Anterior cingulate cortex (tissue), 58 donors: ENCODE data around the gene SLC44A3.

Experiments used
- DNase-seq, 58 donors: peaks; one replicate each; lab custom pipeline; 2025; lab: John Stamatoyannopoulos, UW

SLC44A3 gene

DNA sequence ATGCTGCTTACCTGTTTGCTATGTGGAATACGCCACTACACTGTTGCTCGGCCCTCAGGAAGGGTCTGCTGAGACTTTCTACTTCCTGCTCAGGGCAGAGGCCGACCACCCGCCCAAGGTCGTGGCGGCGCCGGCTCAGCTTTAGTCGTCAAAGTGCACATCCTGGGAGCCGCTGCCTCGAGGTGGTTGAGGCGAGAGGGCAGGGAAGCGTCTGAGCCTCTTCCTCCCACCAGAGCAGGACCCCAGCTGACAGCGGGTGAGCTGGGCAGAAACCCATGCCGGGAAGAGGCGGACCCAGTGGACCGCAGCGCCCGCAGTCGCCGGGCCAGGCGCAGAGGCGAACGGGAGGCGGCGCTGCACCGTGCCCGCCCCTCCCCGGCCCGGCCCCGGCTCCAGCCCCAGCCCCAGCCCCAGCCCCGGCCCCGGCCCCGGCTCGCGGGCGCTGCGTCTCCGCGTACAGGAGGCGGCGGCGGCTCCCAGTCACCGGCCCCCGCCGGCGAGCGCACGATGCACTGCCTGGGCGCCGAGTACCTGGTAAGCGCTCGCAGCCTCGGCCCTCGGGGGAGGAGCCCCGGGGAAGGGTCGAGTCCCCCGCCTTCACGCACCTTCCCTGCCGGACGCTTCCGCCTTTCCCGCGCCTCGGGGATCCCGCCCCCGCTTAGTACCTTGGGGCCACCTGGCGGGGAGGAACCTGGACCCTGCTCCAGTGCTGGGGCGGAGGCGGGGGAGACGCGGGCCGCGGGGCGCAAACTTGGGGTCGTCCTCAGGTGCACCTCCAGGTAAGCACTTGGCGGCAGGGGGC lies at the start of gene SLC44A3:
Gene SLC44A3 (plus strand): TSS at position 413 of the 802 bp plus-strand sequence. CDS start 95 bp downstream, at position 508.
- peak in 26 of 58 donors; percentile 6 to 46 (median 22) for DNase-seq

- peak in 2 of 58 donors; percentile 15 to 31 for DNase-seq
Measured at GRCh38 chr1:94772230-94772641, 47.9 kb upstream of the SLC44A3 start.

GRCh38 chr1:94772845-94773244 lies 47.3 kb upstream of the SLC44A3 start:
- no peak for DNase-seq

GRCh38 chr1:94773296-94773809 lies 46.8 kb upstream of the SLC44A3 start:
- no peak for DNase-seq

DNA sequence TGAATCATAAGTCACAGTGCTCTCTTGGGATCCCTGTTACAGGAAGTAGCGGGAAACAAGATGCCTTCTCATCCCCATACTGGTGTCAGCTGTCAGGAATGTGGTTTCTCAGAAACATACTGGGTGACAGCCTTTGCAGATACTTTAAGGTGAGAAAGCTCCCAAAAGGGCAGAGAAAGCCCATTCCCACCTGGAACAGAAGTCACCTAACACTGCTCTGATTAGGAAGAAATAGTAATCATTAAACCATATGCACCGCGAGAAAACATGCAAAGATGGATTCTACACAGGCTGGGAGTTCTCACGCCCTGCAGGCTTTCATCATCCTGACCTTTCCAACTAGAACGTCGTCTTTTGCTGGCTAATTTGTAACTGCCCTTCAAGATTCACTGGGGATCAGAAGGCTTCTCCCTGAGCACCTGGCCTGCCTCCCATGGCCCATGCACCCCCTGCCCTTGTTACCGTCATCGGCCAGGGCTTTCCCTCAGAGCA lies 46.2 kb upstream of the SLC44A3 start:
- DNase-seq = no peak

GRCh38 chr1:94776474-94776873 lies 43.7 kb upstream of the SLC44A3 start:
- no peak for DNase-seq

DNA sequence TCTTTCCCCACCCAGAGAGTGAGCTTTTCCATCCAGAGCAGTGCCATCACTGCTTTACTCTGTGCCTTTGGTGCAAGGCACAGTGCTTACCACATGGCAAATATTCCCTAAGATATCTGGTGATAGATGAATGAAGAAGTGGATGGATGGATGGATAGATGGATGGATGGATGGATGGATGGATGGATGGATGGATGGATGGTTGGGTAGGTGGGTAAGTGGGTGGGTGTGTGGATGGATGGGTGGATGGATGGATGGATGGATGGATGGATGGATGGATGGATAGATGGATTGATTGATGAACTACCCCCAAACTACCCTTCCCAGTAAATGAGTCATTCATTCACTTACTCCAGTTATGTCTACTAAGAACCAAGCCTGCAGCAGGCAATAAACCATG lies 42.9 kb upstream of the SLC44A3 start:
- DNase-seq = no peak

DNA sequence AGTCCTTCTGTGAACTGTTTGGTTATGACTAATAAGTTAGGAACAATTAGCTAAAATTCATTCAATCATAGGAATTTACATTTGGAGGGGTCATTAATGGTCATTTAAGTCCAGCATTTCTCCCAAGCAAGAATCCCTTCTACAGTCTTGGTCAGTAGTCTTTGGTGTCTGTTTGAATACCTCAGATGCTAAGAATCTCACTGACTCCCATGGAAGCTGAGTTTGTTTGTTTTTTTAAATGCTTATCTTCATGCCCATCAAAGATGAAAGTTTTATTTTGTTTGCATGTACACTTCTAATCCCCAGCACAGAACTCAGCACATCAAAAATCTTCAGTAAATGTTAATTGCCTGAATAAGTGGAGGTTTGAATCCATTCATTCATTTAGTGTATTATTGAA lies 41.3 kb upstream of the SLC44A3 start:
- no peak for DNase-seq

DNA sequence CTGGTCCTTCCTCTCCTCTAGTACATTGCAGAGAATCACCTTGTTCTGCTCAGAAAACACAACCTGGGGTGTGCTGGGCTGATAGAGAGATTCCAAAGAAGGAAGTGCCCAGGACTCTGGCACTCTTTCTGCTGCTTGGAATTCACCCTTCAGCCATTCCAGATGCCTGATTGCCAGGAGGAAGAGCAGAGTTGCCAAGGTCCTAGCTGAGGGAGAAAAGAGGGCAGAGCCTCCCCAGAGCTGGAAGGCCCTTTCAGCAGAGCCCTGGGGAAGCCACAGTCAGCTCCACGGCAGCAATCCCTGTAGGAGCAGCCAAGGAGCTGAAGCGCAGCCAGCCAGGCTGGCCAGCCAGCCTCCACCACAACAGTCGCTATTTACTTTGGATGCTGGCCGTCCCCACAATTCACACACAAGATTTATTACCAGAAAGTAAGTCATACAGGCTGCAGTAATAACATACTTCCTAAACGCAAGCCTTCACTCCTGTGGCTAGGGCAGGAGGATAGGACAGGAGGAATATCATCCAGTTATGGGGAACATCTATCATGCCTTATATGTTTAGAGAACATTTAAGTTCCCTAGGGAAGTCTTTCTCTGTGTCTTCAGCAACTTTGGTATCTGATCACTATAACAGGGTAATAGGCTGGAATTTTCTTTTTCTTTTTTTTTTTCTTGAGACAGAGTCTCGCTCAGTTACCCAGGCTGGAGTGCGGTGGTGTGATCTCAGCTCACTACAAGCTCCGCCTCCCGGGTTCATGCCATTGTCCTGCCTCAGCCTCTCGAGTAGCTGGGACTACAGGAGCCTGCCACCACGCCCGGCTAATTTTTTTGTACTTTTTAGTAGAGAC lies 36.6 kb upstream of the SLC44A3 start:
- peak in 41 of 58 donors; percentile 3 to 75 (median 37) for DNase-seq

- DNase-seq = no peak
Measured at GRCh38 chr1:94784190-94784515, 36.0 kb upstream of the SLC44A3 start.

DNA sequence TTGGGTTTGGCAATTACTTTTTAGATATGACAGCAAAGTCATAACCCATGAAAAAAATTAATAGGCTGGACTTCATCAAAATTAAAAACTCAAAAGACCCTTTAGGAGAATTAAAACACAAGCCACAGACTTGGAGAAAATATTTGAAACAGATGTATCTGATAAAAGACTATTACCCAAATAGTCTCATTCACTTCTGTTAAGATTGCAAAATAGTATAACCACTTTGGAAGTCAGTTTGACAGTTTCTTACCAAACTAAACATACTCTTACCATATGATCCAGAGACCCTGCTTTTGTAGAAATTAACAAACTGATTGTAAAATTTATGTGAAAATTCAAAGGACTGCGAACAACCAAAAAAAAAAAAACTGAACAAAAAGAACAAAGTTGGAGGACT lies 32.5 kb upstream of the SLC44A3 start:
- no peak for DNase-seq

DNA sequence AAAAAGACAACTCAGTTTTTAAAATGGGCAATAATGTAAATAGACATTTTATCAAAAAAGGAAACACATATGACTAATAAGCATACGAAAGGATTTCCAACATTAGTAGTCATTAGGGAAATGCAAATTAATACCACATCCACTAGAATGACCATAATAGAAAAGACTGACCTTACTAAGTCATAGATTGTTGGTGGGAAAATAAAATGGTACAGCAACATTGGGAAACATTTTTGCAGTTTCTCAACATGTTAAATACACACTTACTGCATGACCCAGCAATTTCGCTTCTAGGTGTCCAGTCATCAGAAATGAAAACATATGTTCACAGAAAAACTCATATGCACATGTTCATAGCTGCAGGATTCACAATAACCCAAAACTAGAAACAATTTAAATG lies 29.9 kb upstream of the SLC44A3 start:
- no peak for DNase-seq

- no peak for DNase-seq
Measured at GRCh38 chr1:94790670-94791069, 29.5 kb upstream of the SLC44A3 start.

GRCh38 chr1:94792473-94793295 lies 27.5 kb upstream of the SLC44A3 start:
- no peak for DNase-seq

DNA sequence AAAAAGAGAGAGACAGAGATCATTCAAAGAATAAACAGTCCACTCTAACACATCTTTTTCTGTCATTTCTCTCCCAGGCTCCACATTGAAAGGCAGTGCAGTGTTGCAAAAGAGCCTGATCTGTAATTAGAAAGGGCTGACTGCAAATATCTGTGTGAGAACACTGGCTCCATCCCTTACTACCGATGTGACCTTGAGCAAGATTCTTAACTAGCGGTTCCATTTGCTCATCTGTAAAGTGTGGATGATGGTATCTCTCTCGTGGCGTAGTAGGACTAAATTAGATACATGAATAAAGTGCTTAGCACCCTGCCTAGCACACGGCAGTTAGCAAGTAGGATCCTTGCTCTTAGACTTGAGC lies 26.9 kb upstream of the SLC44A3 start:
- DNase-seq = no peak

DNA sequence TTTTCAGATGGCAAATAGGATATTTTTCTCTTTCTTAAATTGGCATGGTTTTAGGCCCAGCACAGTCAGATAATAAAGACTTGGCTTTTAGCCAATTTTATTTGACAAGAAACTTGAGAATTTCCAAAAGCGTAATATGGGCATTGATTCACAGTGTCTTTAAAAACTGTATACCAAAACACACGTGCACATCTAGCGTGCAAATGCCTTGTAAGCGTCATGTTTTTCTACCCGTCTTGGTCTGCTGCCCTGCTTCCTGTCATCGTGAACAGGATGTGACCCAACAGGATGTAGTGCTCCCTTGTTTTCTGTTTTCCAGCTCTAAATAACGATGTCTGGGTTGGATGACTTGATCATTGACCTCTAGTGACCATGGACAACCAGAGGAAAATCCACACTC lies 24.7 kb upstream of the SLC44A3 start:
- no peak for DNase-seq

DNA sequence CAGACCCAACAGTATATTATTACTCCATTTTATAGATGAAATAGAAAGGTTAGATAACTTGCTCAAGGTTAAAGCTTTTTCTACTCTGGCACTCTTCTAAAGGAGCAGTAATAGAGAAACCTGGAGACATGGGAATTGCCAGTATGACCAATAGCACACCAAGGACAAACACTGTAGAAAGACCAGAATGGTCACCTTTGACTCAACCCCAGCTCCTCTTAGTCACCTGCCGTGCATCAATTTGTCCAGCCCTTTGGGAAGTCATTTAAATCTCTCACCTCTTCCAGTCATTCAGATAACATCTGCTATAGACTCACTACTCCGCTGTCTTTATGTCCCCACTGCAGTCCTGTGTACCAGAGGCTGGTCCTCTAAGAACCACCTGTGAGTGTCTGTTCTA lies 23.9 kb upstream of the SLC44A3 start:
- no peak for DNase-seq

GRCh38 chr1:94797291-94797690 lies 22.9 kb upstream of the SLC44A3 start:
- DNase-seq = no peak

GRCh38 chr1:94798054-94798453 lies 22.1 kb upstream of the SLC44A3 start:
- DNase-seq = no peak

- no peak for DNase-seq
Measured at GRCh38 chr1:94798462-94798861, 21.7 kb upstream of the SLC44A3 start.

DNA sequence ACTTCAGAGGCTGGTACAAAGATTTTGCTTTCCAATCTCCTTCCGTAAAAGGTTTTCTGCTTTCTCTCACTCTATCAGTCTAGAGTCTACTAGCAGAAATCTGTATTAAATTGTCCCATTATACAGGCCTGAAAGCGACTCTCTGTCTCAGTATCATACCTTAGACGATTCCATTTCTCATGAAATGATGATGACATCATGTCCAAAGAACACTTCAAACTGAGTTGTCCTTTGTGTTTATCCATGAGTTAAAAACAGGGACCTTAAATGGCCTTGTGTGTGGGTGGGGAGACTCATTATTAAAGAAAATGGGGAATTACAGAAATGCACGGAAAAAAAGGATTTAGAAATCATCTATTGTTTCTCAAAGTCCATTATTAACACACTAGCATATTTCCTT lies 21.0 kb upstream of the SLC44A3 start:
- DNase-seq = no peak
